GM18868 (cell line): ENCODE data around the gene SMARCD3.
A peak's percentile ranks its signal among the peaks of the same experiment; 100 is the strongest.

Experiments used
- ATAC-seq: cut with Tn5 transposase; IDR thresholded peaks from one replicate; pipeline ENCODE4 v1.9.1; 2021; ENCODE audit warnings: mild to moderate bottlenecking, moderate library complexity; ENCODE audit not compliant: unreplicated experiment

The SMARCD3 gene

DNA sequence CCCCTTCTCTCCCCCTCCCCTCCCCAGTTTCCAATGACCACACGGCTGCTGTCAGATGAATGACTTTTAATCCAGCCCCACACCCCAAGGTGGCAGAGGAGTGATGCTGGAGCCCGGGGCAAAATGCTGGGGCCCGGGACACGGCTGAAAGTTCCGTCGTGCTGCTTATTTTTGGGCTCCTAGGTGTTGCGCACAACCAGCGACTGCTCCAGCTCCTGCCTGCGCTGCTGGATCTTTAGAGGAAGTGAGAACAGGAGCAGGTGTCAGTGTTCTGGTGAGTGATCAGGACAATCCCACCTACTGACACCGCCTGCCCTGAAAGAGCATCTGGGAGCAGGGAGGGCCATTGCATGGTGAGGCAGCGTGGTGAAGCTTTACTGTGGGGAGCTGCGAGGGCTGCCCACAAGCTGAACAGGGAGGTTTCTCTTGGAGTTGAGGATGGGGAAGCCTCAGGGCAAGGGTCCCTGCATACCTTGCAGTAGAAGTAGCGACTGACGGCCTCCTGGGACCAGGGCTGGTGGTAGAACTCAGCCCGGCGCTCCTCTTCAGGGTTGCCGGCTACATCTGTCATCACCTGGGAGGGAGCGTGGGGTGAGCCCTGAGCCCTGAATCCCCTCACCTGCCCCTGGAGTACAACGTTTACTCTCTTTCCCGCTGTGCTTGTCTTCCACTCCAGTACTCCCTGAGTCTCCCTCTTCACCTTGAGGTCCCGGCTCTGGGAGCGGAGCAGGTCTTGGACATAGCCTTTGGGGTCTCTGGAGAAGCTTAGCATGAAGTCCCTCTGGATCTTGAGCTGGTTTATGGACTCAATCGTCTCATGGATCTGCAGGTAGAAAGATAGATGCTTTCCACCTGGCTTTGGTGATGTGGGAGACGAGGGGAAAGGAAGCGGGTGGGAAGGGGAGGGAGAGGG, 9.3 kb downstream of the SMARCD3 start:
- no peak for ATAC-seq

DNA sequence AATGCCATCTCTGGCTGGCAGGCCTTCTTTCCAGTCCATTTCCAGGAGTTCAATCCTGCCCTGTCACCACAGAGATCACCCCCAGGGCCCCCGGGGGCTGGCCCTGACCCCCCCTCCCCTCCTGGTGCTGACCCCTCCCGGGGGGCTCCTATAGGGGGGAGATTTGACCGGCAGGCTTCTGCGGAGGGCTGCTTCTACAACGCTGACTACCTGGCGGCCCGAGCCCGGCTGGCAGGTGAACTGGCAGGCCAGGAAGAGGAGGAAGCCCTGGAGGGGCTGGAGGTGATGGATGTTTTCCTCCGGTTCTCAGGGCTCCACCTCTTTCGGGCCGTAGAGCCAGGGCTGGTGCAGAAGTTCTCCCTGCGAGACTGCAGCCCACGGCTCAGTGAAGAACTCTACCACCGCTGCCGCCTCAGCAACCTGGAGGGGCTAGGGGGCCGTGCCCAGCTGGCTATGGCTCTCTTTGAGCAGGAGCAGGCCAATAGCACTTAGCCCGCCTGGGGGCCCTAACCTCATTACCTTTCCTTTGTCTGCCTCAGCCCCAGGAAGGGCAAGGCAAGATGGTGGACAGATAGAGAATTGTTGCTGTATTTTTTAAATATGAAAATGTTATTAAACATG, 10.2 kb downstream of the SMARCD3 start:
- no peak for ATAC-seq

DNA sequence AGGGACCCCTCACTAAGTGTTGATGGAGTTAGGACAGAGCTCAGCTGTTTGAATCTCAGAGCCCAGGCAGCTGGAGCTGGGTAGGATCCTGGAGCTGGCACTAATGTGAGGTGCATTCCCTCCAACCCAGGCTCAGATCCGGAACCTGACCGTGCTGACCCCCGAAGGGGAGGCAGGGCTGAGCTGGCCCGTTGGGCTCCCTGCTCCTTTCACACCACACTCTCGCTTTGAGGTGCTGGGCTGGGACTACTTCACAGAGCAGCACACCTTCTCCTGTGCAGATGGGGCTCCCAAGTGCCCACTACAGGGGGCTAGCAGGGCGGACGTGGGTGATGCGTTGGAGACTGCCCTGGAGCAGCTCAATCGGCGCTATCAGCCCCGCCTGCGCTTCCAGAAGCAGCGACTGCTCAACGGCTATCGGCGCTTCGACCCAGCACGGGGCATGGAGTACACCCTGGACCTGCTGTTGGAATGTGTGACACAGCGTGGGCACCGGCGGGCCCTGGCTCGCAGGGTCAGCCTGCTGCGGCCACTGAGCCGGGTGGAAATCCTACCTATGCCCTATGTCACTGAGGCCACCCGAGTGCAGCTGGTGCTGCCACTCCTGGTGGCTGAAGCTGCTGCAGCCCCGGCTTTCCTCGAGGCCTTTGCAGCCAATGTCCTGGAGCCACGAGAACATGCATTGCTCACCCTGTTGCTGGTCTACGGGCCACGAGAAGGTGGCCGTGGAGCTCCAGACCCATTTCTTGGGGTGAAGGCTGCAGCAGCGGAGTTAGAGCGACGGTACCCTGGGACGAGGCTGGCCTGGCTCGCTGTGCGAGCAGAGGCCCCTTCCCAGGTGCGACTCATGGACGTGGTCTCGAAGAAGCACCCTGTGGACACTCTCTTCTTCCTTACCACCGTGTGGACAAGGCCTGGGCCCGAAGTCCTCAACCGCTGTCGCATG, 11.0 kb downstream of the SMARCD3 start:
- ATAC-seq, result no peak

DNA sequence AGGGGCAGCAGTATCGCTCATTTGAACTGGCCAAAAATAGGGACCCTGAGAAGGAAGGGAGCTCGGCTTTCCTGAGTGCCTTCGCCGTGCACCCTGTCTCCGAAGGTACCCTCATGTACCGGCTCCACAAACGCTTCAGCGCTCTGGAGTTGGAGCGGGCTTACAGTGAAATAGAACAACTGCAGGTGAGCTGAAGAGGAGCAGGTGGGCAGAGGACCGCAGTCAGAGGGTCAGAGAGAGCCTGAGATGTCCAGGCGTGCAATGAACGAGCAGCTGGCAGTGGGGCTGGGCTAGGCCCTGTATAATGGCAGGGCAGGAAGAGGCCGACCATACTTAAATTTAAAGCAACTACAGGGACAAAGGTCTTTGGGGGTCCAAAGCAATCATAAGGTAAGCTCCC, 12.1 kb downstream of the SMARCD3 start:
- no peak for ATAC-seq

DNA sequence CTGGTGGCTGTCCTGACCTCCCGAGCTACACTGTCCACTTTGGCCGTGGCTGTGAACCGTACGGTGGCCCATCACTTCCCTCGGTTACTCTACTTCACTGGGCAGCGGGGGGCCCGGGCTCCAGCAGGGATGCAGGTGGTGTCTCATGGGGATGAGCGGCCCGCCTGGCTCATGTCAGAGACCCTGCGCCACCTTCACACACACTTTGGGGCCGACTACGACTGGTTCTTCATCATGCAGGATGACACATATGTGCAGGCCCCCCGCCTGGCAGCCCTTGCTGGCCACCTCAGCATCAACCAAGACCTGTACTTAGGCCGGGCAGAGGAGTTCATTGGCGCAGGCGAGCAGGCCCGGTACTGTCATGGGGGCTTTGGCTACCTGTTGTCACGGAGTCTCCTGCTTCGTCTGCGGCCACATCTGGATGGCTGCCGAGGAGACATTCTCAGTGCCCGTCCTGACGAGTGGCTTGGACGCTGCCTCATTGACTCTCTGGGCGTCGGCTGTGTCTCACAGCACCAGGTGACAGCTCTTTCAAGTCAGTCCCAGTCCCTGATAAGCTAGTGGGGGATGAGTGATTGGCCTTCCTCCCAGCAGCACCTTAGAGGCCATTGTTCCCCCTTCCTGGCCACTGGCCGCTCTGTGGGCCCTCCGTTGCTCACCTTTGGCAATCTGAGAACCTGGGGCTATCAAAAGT, 13.3 kb downstream of the SMARCD3 start:
- ATAC-seq, result no peak

DNA sequence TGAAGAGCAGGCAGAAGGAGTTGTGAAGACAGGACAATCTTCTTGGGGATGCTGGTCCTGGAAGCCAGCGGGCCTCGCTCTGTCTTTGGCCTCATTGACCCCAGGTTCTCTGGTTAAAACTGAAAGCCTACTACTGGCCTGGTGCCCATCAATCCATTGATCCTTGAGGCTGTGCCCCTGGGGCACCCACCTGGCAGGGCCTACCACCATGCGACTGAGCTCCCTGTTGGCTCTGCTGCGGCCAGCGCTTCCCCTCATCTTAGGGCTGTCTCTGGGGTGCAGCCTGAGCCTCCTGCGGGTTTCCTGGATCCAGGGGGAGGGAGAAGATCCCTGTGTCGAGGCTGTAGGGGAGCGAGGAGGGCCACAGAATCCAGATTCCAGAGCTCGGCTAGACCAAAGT, 14.7 kb downstream of the SMARCD3 start:
- no peak for ATAC-seq

DNA sequence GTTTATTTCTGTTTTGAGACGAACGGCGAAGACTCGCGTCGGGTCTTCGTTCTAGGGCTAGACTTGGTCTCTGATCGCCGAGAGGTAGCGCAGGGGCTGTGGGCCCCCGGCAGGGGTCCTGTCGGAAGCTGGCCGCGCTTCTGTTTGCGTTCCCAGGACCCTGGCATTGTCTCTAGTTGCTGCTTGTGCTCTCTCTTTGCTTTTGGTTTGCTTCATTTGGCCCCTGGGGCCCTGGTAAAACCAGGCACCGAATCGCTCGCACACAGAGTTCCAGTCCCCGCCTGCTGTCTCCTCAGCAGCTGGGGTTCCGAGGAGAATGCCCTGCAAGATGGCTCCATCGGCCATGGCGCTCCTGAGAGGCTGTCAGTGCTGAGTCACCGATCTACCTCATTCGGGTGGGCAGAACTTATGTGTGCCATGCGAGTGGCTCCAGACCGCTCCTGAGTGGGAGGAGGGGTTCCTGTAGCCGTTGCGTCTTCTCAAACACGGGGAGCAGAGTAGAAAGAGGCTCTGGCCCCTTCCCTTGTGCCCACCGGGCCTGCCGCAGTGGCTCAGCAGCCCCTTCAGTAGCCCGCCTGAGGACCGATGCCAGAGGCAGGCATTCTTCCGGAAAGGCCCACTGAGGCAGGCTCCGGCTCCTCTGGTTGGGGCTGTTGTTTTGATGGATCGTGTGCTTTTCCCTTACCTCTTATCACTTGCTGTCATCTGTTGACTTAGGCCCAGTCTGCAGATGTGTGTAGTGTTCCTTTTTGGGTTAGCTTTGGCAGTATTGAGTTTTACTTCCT, 15.4 kb downstream of the SMARCD3 start:
- peak; percentile 44 for ATAC-seq

DNA sequence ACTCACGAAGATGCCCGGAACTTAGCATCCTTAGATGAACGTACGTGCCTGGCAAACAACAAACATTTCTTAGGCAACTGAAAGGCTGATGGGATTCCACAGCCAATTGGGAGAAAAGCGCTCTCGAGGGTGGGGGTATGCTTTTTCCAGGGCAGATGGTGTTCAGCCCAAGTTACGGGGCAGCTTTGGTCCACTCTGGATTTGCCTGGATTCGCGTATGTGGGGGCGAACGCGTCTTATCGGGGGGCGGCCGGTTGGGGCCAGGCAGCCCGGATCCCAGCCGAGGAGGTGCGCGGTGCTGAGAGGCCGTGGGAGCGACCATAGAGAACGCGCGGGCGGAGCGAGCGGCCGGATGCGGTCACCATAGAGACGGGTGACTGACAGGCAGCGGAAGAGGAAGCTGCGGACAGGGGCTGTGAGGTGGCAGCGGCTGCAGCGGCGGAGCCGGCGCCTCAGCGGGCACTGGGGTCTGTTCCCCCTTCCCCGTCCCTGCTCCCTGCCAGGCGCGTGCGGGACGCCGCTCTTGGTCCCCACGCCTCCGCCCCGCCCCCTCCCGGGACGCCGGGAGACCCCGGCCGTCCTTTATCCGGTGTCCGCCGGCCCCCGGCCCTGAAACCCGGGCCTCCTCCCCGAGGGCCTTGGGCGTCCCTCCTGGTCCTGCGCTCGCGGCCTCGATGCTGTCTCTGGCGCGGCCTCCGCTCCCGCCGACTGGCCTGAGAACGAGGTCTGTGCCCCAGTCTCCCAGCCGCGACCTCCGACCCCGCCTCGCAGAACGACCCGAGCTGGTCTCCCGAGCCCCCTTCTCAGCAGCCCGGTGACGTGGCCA, 16.2 kb downstream of the SMARCD3 start, which contains the start of gene CHPF2:
CHPF2 (plus strand) TSS at position 393 of the 826 bp plus-strand sequence. CDS start 1,529 bp downstream, outside the sequence.
- ATAC-seq, result peak; percentile 97

DNA sequence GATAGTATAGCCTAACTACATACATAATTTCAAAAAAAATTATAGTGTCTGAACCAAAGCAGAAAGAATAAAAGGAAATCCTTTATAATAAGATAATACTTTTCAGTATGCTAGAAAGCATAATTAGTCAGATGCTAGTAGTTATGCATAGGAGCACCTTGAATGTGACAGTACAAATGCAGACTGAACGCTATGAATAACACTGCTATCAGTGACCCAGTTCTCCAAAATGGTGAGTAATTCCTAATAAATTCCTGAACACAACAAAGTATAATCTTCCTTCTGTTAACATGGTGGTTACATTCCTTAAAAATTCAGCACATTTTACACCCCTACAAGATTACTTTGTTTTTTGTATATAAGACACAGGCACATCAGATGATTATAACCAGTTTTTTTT, 17.4 kb downstream of the SMARCD3 start:
- ATAC-seq, result no peak

DNA sequence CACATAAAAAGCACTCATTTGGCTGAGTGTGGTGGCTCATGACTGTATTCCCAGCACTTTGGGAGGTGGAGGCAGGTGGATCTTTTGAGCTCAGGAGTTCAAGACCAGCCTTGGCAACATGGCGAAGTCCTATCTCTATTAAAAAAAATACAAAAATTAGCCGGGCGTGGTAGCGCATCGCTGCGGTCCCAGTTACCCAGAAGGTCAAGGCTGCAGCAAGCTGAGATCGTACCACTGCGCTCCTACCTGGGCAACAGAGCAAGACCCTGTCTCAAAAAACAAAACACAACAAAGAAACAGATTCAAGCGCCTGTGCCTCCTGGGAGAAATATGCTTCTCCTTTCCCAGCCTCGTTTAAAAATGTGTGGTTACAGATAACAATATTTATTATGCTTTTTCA, 19.2 kb downstream of the SMARCD3 start:
- no peak for ATAC-seq

DNA sequence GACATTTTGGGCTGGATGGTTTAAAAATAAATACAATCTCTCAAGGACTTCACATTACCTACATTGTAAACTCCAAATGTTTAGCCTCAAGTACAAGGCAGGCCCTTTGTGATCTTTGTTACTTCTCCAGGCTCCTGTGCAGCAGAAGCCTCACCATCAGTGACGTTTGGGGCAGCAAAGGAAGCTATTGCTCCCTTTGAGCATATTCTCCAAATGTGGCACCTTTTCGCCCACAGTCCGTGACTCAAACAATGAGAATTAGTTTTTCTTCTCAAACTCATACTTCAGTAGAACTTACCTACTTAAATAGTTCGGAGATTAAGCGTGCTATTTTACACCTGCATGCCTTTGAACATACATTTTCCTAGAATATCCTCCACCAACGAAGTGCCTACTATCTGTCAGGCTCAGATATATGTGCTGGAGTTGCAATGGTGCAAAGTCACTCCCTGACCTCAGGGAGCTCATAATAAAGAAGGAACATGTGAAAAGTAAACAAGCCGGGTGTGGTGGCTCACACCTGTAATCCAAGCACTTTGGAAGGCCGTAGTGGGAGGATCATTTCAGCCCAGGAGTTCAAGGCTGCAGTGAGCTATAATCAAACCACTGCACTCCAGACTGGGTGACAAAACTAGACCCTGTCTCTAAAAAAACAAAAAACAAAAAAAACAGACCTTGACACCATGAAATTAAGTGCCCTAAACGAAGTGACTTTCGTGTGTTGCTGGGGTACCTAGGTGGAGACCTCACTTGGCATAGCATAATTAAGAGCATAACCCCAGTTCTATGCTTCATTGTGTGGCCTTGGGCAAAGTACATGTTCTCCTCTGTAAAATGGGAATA, 20.2 kb downstream of the SMARCD3 start:
- no peak for ATAC-seq

DNA sequence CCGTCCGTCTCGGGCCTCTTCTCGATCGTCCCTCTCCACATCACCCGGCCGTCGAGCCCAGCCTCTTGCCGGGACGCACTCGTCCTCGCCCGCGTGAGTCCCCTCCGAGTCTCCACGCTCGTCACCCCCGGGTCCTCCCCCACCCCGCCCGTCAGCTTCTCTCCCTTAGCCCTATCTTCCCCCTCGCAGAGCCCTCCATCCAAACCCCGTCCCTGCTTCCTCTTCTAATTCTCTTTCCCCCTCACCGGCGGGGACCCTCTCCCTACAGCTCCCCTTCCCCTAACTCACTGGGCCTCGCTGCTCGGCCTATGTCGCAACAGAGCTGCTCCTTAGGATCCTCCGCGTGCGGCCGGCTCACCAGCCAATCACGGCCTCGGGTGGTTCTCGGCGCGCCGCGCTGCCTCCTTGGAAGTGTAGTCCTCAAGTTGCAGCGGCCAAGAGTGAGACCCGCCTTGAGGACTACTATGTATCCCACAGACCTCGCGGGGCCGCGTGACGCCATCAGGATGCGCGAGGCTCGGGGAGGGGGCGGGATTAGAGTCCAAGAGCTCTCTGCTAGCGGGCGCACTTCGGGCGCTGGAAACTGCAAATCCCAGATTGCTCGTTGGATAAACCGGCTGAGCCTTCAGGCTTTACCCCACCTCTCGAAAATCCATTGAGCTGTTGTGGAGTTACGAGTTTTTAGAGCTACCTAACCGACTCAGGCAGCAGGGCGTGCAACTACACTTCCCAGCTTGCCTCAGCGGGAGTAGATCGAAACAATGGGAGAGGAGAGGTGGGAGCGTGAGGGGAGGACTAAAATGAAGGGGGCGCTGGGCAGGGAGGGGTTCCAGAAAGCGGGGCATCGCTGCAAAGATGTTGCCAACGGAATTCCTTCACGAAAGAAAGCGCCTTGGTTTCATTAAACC, 21.4 kb downstream of the SMARCD3 start, which contains the start of gene ABCF2:
ABCF2 (minus strand) TSS at position 331 of the 908 bp plus-strand sequence. CDS start 747 bp downstream, outside the sequence.
- peak; percentile 99 for ATAC-seq

DNA sequence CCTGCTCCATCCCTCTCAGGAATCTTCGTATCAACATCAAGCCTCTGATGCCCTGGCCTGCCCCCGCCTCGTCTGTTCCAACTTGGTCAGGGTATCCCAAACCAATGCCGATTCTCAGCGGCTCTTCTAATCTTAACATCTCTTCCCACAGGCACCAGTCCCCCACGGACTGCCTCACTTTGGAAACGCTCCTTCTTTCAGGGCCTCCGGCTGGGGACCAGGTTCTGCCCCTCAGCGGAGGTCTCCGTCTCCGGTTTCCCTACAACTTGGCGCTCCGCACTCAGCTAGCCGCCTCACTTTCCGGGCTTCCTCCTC, 22.0 kb downstream of the SMARCD3 start:
- ATAC-seq, result no peak

DNA sequence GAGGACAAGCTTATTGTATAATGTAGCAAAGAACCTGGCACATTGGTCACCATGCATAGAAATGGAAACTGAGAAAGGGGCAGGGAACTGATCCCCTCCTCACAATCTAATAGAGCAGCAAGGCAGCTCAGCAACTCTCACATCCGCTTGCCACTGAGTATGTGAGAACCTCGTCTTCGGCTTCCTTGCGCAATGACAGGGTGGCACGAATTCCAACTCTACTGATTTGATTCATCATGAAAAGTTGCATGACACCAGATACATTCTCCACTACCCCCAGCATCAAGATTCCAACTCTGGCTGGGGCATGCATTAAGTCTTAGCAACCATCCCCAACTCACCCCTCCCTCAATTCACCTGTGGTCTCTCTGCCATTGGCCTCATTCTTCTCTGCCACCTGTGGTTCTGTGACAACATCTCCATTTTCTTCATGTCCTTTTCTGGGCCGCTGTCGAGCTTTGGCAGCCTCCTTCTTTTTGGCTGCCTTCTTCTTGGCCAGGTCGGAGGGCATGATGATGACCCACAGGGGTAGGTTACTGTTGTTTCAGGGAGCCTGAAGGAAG, 22.5 kb downstream of the SMARCD3 start:
- ATAC-seq, result no peak

DNA sequence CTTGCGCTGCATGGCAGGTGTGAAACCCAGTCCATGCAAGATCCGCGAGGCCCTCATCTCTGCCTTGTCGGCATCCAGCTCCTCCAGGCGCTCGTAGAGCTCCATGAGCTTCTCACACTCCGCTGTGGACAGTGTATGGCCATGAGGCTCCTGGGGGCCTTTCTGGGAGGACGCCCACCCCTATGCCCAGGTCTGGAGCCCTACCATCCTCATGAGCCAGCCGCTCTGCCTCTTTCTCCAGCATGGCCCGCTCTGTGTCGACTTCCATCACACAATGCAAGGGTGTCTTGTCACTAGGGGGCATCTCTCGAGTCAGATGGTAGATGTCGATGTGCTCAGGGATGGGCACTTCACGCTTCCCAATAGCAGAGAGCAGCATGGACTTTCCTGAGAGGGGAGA, 24.8 kb downstream of the SMARCD3 start:
- no peak for ATAC-seq

DNA sequence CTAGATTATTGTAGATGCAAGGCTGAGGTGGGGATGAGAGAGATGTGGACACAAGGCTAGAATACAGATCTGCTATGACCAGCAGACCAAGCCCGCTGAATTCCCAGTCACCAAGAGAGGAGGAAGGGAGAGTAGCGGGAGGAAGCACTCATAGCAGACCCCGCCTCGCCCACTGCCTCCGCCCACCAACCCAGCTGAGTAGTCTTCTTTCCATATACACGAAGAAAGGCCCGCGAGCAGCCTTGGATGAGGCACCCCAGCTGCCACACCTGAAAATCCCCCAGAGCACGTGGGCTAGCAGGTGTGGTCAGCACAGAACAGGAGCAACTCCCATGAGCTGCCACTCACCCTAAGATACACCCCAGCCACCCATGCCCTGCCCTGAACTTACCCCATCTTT, 30.3 kb downstream of the SMARCD3 start:
- ATAC-seq, result no peak

DNA sequence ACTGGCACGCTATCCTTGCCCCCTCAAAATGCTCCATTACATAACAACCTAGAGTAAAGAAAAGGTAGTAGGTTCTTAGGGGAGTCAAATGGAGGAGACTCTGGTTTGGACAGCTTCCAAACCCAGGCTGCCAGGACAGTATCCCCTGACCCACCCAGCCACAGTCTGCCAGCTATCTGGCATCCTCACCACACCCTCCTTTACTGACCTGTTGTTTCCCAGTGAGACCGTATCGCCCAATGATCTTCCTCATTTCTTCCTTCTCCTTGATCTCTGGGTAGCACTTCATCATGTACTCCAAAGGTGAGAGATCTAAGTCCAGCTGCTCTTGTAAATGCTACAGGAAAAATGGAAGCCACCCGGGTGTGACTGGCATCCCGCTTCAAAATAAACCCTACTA, 33.1 kb downstream of the SMARCD3 start:
- no peak for ATAC-seq
